Measurements from ENCODE around the gene SLC12A7.
A peak's percentile ranks its signal among the peaks of the same experiment; 100 is the strongest.
"Not testable (repeated sequence)": the region's sequence is repeated elsewhere in the genome, so short reads cannot be mapped to it uniquely, and the experiment has no call there.

Gene SLC12A7

DNA sequence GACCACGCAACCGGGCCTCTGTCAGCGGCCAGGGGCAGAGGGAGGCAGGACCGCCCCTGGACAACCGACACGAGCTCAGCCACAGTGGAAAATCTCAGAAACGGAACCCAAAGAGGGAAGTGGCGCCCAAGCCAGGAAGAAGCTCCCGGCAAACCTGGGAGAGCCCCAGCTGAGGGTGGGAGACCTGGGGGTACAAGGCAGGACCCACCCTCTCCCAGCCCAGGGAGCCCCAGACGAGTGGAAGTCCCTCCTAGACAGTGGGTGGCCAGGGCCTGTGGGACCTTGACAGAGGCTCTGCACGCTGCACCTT lies 3.0 kb downstream of the SLC12A7 start:
- DNase-seq: no peak

- no peak for DNase-seq
These were observed 3.6 kb downstream of the SLC12A7 start for GRCh38 chr5:1108023-1108864.

GRCh38 chr5:1107167-1108022 lies 4.5 kb downstream of the SLC12A7 start:
- no peak for DNase-seq

DNA sequence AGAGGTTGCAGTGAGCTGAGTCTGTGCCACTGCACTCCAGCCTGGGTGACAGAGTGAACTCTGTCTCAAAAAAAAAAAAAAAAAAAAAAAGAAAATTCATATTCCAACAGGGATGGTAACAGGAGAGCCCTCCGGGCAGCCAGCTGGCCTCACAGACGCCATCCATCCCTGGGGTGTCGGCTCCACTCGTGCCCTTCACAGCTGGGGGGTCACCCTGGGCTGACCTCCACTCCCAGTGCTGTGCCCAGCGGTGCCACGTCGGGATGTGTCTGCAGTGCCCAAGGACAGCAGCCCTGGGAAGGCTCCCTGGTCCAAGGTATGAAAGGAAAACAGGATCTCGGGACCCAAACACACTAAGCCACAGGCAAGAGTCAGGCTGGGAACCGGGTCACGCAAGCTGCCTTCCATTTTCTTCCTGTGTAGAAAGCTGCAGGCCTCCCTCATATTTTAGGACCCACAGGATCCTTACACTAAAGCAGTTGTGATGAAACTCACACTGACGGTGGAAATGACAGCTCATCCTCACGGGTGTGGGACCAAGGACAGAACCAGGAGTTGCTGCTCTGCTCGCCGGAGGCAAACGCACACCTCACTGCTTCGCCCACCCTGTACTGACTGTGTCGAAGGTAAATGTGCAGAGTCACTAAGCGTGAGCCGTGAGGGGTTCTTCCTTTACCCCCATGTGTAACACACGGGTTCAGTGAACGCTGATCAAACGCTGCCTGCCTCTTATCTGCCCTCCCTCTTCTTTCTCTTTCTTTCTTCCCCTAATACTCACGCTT lies 5.3 kb downstream of the SLC12A7 start:
- no peak for DNase-seq

DNA sequence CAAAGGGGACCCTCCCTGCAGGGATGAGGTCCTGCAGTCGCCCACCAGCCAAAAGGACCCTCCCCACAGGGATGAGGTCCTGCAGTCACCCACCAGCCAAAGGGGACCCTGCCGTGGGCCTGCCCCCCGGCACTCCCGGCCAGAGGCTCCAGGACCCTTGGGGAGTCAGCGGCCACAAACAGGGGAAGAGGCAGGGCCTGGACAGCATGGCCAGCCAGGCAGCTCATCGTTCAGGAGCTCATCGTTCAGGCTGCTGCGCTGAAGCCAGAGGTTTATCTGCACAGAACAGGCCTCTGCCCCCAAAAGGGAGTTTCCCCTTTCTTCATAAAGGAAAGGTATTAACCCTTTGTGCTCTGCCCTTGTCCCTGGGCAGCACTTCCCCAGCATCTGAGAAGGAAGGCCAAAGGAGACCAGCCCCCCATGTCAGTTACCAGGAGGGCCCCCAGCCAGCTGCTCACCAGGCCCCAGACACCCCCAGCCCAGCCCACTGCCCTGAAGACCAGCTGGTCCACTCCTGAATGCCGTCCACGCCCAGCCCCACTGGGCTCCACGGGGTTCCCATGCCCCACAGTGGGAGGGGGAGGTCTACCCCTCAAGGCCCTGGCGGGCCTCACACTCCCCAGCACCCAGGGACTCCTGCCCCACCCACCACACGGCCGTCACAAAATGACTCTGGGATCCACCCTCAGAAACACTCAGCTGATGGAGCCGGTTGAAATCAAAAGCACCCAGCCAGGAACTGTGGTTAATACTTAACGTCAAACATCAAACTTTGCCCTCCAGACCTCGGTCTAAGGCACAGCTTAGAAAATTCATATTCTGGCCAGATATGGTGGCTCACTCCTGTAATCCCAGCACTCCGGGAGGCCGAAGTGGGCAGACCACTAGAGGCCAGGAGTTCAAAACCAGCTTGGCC lies 6.3 kb downstream of the SLC12A7 start:
- no peak for DNase-seq

DNA sequence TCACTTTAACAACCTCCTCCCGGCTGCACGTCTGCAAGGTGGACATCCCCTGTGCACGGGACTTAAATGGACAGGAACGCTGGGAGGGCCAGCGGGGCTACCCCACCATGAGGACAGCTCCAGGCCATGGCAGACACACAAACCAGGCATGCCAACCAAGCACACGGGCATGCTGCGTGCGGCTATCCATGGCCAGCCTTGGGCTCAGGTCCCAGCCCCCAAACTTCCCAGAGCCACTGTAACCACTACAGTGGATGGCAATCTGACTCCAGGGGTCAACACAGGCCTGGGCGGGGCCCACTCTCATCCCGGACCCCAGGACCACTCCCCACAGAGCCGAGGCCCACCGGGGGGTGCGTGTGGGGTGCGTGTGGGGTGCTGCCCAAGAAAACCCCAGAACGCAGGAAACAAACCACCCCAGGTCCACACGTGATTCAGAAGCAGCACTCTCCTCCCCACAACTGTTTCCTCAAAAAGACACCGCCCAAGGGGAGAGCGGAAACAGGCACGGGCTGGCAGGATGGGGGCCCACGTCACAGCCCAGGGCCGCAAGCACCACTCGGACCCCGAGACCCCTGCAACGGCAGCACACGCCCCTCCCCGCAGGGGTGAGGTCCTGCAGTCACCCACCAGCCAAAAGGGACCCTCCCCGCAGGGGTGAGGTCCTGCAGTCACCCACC lies 7.4 kb downstream of the SLC12A7 start:
- DNase-seq: no peak

DNA sequence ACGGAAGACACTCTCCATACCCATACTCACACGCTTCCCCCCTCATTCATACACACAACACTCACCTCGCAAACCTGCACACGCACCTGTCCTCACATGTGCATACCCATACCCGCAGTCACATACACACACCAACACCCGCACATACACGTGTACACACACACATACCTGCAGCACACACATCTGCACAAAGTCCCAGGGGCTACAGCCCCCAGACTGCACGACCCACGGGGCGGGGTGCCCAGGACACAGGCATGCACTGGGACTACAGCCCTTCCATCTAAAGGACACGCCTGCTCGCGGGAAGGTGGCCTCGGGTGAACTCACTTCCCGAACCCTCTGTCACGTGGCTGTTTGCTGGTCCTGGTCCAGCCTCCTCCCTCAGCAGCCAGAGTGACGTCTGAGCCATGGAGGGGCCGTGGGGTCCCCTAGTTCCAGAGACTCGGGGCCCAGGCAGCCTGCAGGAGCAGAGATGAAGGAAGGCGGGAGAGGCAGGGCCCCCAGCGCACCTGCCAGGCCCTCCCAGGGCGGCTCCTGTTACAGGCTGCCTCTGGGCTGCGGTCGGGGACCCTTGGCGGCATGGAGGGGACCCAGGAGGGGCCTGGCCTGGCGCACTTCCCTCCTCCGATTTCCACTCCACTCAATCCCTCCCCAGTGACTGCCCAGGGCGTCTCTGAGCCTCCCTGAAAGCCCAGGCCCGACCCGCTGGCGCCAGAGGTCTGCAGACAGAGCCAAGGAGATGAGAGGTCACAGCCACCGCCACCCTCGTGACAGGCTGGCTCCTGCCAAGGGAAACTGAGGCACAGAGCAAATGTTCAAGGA lies 8.1 kb downstream of the SLC12A7 start:
- DNase-seq: no peak

DNA sequence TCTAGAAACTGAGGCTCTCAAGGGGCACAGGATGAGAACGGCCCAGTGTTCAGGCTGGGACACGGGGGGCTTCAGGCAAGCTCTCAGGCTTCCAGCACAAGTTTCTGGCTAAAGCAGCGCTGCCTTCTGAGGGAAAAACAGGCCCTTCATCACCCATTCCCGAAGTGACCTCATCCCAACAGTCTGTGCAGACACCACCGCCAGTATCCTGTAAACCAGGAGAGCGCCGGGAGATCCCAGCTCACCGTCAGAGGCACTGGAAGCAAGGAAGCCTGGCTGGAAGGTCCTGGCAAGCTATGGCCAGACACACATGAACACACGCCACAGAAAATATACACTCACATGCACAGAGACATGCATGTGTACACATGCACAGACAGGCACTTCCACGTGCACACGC lies 8.8 kb downstream of the SLC12A7 start:
- no peak for DNase-seq

- DNase-seq: peak; percentile 14
These were observed 9.7 kb downstream of the SLC12A7 start for GRCh38 chr5:1101961-1102713.

GRCh38 chr5:1100664-1101574 lies 10.9 kb downstream of the SLC12A7 start:
- DNase-seq: no peak

DNA sequence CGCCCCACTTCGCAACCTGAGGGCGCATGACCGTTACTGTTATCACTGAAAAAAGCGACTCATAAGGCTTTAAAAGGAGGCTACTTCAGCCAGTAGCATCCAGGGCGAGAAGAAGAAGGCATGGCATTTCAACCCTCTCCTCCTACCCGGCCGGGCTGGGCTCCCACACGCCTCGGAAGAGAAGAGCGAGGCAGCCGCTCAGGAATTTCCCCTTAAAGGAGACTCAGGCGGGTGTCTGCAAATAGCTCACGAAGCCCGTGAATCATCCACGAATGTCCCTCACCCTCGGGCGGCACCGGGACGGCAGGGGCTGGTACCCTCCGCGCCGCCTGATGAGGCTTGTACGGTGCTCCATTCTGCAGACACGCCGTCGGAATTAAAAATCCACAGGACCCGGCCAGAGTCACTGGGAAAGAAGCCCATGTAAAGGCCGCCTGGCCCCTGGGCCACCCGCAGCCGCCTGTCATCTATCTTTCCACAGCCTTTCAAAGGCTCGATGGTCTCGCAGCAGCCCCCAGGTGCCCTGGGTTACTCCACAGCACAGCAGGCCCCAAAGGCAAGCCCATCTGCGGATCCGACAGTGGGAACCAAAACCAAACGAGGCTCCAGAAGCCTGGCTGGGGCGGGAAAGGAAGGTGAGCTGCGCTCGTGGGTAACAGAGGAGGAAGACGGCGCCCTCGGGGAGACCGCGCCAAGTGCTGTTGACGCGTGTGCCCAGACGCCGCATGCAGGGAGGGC lies 11.8 kb downstream of the SLC12A7 start:
- DNase-seq: peak; percentile 30

DNA sequence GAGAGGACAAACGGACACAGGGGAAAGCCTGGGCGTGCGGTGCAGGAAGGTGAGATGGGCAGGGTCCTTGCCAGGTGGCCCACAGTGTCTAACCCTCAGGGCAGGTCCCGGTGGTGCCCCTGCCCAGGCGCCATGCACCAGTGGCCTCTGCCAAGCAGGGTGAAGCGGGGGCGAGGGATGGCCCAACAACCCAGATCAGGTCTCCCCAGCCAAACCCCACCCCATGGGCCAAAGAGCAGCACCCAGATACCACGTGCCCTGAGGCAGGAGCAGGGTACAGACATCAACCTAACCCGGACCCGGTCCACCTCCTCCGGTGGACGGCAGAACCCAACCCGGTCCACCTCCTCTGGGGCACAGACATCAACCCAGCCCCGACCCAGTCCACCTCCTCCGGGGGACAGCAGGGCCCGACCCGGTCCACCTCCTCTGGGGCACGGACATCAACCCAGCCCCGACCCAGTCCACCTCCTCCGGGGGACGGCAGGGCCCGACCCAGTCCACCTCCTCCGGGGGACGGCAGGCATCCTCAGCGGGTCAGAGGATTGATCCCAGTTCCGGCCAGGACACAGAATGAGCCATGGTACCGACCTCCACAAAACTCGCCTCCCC lies 12.8 kb downstream of the SLC12A7 start:
- DNase-seq: no peak

GRCh38 chr5:1097988-1098385 lies 13.9 kb downstream of the SLC12A7 start:
- not testable (repeated sequence) for DNase-seq

GRCh38 chr5:1097381-1097987 lies 14.4 kb downstream of the SLC12A7 start:
- no peak for DNase-seq

GRCh38 chr5:1096838-1097237 lies 15.0 kb downstream of the SLC12A7 start:
- no peak for DNase-seq

GRCh38 chr5:1095990-1096363 lies 15.9 kb downstream of the SLC12A7 start:
- DNase-seq: no peak

DNA sequence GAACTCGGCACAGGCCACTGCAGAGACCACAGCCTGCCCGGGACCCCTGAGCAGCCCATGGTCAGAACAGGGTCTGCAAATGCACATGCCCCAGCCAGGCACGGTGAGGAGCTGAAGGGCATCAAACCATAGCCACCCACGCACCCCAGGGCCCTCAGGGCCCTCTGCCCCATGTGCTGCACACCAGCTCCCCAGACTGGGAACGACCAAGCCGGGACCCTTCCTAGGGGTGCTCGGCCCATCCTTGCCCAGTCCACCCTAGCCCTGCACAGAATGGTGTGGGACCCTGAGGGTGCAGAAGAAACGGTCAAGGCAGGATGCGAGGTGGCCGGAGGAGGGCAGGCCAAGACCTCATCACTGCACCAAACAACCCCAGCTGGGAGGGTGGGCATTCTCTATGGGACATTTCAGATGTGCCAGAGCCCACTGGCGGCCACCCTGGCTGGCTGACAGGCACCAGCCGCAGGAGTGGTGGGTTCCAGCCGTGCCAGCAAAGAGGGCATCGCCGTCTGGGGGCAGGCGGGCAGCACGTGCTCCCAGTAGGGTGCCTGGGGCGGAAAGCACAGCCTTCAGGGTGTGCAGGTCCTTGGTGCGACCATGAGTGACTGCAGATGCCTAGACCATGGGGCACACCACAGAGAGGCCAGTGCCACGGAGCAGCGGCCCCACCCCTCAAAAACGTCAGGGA lies 16.4 kb downstream of the SLC12A7 start:
- DNase-seq: no peak

All from fibroblast of skin of right quadriceps (primary cell).